HAP-1 (cell line): ENCODE measurements around the gene CACUL1.

Experiments
- DNase-seq, 2 experiments: peaks; one replicate each; pipeline ENCODE4 v3.0.0-alpha.2; 2016 to 2020; ENCODE audit warnings: low spot score in 2 of 2
- H3K27me3 ChIP-seq: fragments of 250-450 bp; sonication (Bioruptor Pico); 2 replicates; pipeline ENCODE4 v1.5.1; 2020; ENCODE audit warnings: low read depth, mild to moderate bottlenecking, moderate library complexity
- H3K36me3 ChIP-seq: fragments of 250-450 bp; sonication (Bioruptor Pico); replicated peaks from 2 replicates; pipeline ENCODE4 v1.5.1; 2020; ENCODE audit warnings: mild to moderate bottlenecking
- H3K4me1 ChIP-seq: fragments of 250-450 bp; sonication (Bioruptor Pico); 2 replicates; pipeline ENCODE4 v1.5.1; 2020; ENCODE audit warnings: mild to moderate bottlenecking
- H3K4me3 ChIP-seq: fragments of 250-450 bp; sonication (Bioruptor Pico); 2 replicates; pipeline ENCODE4 v1.5.1; 2020; ENCODE audit warnings: mild to moderate bottlenecking, moderate library complexity
- H3K9me3 ChIP-seq: fragments of 250-450 bp; sonication (Bioruptor Pico); 2 replicates; pipeline ENCODE4 v1.5.1; 2020; ENCODE audit warnings: mild to moderate bottlenecking, moderate library complexity
- in situ Hi-C: fragments of 300-500 bp; cut with MboI; formaldehyde crosslinking; loops from 3 replicates; pipeline ENCODE4 v1.14.3; 2020; ENCODE audit warnings: low sequenced_read_pairs, inconsistent platforms, mixed read lengths

Gene CACUL1

DNA sequence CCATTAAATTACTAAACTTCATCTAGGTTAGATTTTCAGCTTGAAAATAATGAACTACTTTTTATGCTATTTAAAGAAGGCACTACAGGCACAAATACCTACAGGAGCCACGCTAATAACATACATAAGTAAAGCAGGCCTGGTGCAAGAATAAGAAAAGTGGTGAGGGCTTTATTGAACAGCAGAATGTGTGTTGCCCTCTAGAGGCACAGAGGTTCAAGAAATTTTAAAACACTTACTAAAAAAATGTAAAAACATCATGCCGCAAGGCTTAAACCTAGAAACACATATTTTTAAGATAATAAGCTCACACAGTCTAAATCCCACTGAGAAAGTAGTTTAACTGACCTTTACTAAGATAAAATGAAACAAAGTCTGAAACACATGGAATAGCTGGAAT is 20.3 kb downstream of the CACUL1 start:
- Histone ChIP-seq H3K36me3 (no peaks in the 10 kb centered on the region), H3K4me3 (no peak overlapping the region), H3K4me1 (peaks cover 24% of the 10 kb centered on the region), H3K27me3 (no peaks in the 10 kb centered on the region), H3K9me3 (no peaks in the 10 kb centered on the region)
- in situ Hi-C loops, result no loop called here
- DNase-seq, result no peak

DNA sequence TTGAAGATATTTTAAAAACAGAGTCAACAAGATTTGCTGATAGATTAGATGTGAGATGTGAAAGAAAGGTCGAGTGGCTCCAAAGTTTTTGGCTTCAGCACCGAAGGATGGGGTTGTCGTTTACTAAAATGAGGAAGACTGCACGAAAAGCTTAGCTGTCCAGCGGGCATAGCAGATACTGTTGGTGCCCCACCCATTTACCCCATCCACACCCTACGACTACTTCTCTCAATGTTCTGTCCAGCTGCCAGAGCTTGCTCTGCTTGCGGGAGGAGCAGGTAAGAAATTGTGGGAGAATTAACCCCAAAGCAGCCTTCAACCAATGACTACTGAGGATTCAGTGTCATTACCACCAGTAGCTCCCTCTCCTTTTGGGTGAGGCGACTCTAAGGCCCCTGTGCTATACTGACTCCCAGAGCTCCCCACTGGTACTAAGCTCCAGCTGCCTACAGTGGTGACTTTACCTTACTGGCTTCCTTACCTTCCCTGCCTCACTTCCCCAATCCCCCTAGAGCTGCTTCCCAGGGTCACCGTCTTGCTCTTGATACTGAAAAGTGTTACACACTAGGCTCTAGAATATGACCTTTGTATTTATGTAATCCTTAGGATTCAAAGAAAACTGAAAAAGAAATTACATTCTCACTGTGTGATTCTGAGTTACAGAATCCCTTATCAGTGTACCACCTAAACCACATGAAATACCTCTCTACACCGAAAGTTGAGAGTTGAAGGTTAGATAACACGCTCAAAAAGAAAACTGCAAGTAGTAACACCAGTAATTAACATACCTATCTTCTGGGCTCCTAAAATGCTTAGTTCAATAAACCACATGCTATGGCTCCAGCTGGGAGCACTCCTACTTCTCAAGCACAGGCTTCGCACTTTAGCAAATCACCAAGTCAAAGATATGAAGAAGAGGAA is 22.3 kb downstream of the CACUL1 start:
- no peak for DNase-seq
- Histone ChIP-seq H3K9me3 (no peaks in the 10 kb centered on the region), H3K36me3 (no peaks in the 10 kb centered on the region), H3K4me3 (no peak overlapping the region), H3K4me1 (peaks cover 23% of the 10 kb centered on the region), H3K27me3 (no peaks in the 10 kb centered on the region)
- in situ Hi-C loops, result no loop called here

DNA sequence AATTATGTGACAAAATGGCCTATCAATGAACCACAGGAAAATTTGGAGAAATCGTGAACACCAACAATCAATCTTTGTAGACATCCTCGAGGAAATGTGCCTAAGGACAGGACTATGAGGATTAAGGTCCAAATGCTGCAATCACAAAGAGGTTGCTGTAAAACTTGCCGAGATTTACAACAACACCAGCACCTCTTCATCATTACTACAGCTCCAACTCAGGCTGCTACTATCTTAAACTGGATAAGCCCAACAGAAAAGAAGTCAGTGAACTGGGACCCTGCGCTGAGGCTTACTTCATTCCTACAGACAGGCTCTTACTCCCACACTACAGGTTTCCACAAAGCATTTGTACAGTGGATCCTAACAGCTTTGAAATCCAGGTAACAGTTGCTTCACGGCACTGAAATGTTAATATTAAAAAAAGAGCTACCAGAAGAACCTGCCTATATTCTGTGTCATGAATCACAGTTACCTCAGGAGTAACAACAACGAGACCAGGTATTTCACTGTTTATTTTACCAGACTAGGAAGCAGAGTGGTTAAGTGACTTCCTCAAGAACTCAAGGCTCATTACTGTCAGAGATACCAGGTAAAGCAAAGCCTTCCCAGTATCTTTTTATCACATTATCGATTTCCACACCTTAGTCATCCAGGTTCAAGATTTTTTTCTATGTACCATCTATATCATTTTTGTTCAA is 23.9 kb downstream of the CACUL1 start:
- peaks cover 23% of the 10 kb centered on the region for H3K4me1 ChIP-seq

DNA sequence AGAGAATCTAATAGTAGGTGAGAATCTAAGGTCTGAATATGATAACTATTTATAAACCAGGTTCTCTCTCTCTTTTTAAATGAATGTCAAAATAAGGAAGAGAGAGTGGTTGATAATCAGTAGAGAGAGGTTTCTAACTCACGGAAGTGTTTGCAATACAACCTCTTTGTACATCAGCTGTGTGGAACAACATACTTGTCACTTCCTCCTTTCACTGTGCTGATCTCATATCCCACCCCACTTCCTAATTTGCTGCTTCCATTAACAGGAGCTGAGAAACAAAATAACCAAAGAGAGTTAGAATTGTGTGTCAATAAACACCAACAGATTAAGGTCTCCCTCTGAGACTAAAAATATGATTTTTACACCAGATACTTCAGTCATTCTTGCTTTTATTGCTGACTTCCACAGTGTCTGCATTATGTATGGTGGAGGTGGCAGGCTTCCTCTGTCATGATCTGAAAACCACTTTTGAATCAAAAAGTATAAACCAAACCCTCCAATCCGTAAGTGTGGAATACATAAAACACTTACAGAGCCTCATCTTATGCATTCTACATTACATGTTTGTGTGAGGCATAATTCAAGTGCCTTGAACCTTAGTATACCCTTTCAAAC is 25.0 kb downstream of the CACUL1 start:
- peaks cover 23% of the 10 kb centered on the region for H3K4me1 ChIP-seq
- no peaks in the 10 kb centered on the region for H3K36me3 ChIP-seq
- no peaks in the 10 kb centered on the region for H3K27me3 ChIP-seq
- in situ Hi-C loops, result loop anchor here (10.0 kb wide), 1 partner anchor 165 kb away; no protein-coding TSS in a partner anchor
- no peaks in the 10 kb centered on the region for H3K9me3 ChIP-seq
- no peak for DNase-seq
- no peak overlapping the region for H3K4me3 ChIP-seq

More for the DNA sequence above, 23.9 kb downstream of the CACUL1 start:
- in situ Hi-C loops, result no loop called here
- H3K4me3 ChIP-seq, result no peak overlapping the region
- H3K27me3 ChIP-seq, result no peaks in the 10 kb centered on the region
- H3K9me3 ChIP-seq, result no peaks in the 10 kb centered on the region
- no peak for DNase-seq
- H3K36me3 ChIP-seq, result no peaks in the 10 kb centered on the region

DNA sequence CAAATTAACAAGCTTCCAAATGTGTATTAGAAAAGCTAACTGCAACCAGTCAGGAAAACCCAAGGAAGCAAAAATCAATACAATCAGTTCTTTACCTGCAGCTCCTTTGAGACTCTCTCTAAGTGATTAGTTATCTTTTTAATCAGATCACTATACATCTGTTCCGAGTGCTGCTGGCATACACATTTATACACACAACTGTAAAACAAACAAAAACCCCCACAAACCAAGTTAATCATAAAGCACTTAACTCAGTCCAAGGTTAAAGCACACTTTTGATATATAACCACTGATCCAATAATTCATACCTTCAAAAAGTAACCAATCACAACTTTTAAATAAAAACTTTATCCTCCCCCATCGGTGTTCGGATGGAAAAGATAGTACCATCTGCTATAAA is 25.6 kb downstream of the CACUL1 start:
- in situ Hi-C loops, result loop anchor here (10.0 kb wide), 1 partner anchor 164 kb away; no protein-coding TSS in a partner anchor
- Histone ChIP-seq H3K9me3 (no peaks in the 10 kb centered on the region), H3K4me3 (no peak overlapping the region), H3K27me3 (no peaks in the 10 kb centered on the region), H3K36me3 (no peaks in the 10 kb centered on the region), H3K4me1 (peaks cover 23% of the 10 kb centered on the region)
- DNase-seq, result no peak

DNA sequence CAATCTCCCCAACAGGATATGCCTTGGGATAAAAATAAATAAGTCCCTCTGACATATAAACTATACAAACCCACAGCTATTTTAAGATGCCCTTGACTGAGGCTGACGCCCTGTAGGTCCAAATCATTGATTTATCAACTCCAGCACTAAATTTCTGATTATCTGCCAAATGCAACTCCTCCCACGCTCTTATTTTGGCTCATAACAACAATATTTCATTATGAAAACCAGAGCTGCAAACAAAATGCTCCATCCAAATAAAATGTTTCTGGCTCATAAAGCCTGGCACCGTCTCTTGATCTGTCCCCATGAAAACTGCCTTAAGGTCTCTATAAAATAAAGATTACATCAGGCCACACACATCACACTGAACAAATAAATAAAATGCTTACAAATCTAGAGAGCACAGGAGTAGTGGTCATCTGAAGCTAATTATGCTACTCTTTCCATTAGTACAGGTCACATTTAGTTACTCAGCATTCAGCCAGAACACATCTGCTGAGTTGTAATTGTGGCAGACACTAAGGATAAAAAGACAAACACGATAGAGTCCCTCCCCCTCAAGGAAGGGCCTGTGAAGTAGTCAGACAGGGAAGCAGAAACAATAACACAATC is 28.8 kb downstream of the CACUL1 start:
- no peaks in the 10 kb centered on the region for H3K27me3 ChIP-seq
- in situ Hi-C loops, result loop anchor here (10.0 kb wide), 1 partner anchor 161 kb away; no protein-coding TSS in a partner anchor
- peaks cover 2% of the 10 kb centered on the region for H3K4me1 ChIP-seq
- H3K9me3 ChIP-seq, result no peaks in the 10 kb centered on the region
- H3K36me3 ChIP-seq, result no peaks in the 10 kb centered on the region
- H3K4me3 ChIP-seq, result no peak overlapping the region
- DNase-seq, result no peak

DNA sequence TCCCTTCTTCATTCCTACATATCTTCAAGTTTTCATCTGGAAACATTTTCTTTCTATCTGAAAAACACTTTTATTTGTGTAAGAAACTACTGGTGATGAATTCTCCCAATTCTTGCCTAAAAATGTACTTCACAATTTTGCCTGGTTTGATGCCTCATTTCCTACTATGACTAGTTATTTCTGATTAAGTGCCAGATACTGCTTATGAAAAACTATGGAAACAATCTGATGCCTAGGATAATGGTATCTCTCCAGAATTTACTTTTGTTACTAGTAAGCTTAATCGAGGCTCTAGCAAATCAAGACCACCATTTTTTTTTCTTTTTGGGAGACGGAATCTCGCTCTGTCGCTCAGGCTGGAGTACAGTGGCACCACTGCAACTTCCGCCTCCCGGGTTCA is 31.3 kb downstream of the CACUL1 start:
- DNase-seq, result no peak
- Histone ChIP-seq H3K9me3 (no peaks in the 10 kb centered on the region), H3K4me3 (no peak overlapping the region), H3K4me1 (no peaks in the 10 kb centered on the region; the same call in 1 of the 2 replicates), H3K27me3 (no peaks in the 10 kb centered on the region), H3K36me3 (no peaks in the 10 kb centered on the region)
- in situ Hi-C loops, result loop anchor here (10.0 kb wide), 1 partner anchor 159 kb away; no protein-coding TSS in a partner anchor

DNA sequence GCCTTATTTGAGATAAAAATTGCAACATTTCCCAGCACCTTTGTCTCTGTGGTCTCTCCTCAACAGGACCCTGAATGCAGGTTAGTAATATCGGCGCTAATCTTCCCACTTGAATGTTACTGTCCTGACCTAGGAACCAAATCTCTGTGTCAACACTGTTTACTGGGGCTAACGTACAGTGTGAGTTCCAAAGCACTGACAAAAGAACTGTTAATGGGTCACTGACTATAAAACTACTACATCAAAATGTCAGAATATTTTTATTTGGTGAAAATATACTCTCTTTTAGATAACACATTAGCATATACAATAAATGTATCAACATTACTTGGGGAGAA is 33.3 kb downstream of the CACUL1 start:
- H3K9me3 ChIP-seq, result no peaks in the 10 kb centered on the region
- in situ Hi-C loops, result loop anchor here (10.0 kb wide), 1 partner anchor 157 kb away; no protein-coding TSS in a partner anchor
- no peak for DNase-seq
- no peaks in the 10 kb centered on the region for H3K36me3 ChIP-seq
- H3K27me3 ChIP-seq, result no peaks in the 10 kb centered on the region
- H3K4me3 ChIP-seq, result no peak overlapping the region
- H3K4me1 ChIP-seq, result no peaks in the 10 kb centered on the region; the same call in 1 of the 2 replicates

DNA sequence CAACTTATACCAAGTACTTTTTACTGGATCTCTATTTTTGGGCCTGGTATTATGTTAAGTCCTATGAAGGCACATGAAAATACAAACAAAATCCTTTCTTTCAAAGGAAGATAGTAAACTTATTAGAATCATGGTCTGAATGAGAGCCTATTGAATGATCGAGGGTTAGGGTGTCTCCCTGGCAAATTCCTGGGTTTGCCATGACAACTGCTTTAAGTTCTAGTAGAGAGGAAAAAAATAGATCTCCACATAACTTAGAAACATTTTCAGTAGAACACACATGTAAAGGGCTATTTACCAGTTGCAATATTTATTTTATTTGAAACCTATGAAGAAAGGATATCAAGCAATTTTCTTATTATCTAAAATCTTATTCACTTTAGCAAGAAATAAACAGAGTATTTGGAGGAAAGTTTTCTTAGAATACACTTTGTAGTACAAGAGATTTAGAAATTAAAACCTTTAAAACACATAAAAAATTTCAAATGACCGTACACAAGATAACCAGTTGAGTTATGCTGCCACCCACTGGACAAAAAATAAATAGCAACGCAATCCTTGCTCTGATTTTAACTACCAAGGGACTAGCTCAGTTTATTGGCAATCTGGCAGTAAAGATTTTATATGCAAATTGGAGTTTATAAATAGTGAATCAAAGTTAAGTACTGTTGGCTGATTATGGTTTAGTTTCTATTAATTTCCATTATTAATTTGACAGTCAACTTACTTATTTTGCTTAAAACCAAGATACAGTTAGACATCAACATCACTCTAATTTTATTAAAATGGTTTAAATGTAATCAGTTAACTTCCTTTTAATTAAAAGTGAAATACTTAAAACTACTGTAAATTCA is 33.9 kb downstream of the CACUL1 start:
- H3K9me3 ChIP-seq, result no peaks in the 10 kb centered on the region
- H3K36me3 ChIP-seq, result no peaks in the 10 kb centered on the region
- in situ Hi-C loops, result loop anchor here (10.0 kb wide), 1 partner anchor 156 kb away; no protein-coding TSS in a partner anchor
- H3K4me1 ChIP-seq, result no peaks in the 10 kb centered on the region; the same call in 1 of the 2 replicates
- no peaks in the 10 kb centered on the region for H3K27me3 ChIP-seq
- peak; percentile 36 to 76 for DNase-seq
- H3K4me3 ChIP-seq, result no peak overlapping the region

DNA sequence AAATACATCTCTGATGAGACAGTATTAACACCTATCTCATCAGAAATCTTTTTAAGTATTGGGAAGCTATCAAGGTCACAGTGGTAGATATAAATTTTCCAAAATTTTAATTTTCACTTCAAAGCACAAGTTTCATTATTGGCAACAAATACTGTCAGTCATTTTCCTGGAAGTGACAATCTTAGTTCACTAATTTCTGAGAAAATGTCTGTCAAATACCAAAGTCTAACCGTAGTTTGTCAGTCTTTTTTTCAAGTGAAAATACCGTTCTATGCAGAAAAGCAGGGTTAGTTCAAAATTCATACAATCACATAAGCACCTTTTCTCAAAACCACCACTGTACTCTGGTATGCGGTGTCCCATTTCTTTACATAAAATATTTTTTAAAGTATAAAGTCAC is 40.4 kb downstream of the CACUL1 start:
- Histone ChIP-seq H3K4me1 (no peaks in the 10 kb centered on the region; the same call in 1 of the 2 replicates), H3K4me3 (no peak overlapping the region), H3K27me3 (no peaks in the 10 kb centered on the region), H3K36me3 (no peaks in the 10 kb centered on the region), H3K9me3 (no peaks in the 10 kb centered on the region)
- DNase-seq, result no peak
- in situ Hi-C loops, result no loop called here

DNA sequence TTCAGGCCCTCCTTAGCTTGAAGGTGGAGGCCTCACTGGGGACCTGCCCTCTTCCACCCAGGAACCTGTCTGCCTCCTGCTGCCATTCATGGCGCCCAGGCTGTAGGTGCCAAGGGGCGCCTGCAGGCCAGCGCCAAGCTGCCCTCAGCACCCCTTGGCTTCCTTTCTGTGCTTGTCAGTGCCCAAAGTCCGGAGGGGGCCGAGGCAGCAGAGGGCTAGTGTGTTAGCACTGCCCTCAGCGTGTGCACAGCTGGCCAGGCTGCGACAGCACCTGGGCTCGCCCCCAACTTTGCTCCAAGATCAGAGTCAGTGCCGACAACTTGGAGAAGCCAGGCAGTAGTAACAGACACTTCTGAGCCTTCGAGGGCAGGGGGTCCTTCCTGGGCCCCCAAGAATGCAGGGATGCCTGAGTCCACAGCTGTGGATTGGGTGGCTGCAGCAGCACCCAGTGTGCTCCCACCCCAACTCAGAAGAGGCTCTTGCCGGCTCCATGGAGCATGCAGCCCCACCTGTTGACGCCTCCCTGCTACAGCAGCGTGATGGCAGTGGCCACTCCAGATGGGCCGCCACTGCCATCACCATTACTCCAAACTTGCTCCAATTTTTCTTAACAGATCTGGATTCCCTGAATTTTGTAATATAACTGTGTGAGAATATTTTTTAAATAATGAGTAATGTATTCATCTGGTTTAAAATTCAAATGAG is 41.7 kb downstream of the CACUL1 start:
- in situ Hi-C loops, result no loop called here
- H3K36me3 ChIP-seq, result no peaks in the 10 kb centered on the region
- no peaks in the 10 kb centered on the region for H3K9me3 ChIP-seq
- H3K4me3 ChIP-seq, result no peak overlapping the region
- DNase-seq, result peak in 1 of 2 experiments; percentile 23
- H3K27me3 ChIP-seq, result no peaks in the 10 kb centered on the region
- H3K4me1 ChIP-seq, result peaks cover 8% of the 10 kb centered on the region

DNA sequence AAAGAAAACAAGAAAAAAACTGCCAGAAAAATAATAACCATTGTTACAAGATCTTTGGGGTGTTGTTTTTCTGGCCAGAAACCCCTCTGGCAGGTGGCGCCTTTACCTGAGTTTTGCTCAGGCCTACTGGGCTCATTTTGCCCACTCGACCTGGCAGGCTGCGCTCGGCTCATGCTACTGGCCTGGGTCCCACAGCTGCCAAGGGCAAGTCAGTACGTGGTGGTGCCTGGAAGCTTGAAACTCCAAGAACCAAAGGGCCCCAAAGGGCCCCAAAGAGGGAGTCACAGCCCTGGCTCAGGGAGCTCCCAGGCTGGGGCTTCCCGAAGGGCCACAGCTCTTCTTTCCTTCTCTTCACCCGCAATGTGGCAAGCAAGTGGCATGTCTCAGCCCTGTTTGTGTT is 42.7 kb downstream of the CACUL1 start:
- Histone ChIP-seq H3K36me3 (no peaks in the 10 kb centered on the region), H3K27me3 (no peaks in the 10 kb centered on the region), H3K9me3 (no peaks in the 10 kb centered on the region), H3K4me1 (peaks cover 17% of the 10 kb centered on the region), H3K4me3 (no peak overlapping the region)
- in situ Hi-C loops, result no loop called here
- no peak for DNase-seq
